ENCODE data around the gene THBD. TPM values are rescaled to one million over a fixed set of nuclear protein-coding genes. Genes with fewer than 3 reads are reported as not detected.
A peak's percentile ranks its signal among the peaks of the same experiment; 100 is the strongest.

The THBD gene
- total and polyA plus RNA-seq, 2 of the 4 experiments (the other 2 are of a cell fraction): 0.07 TPM; not detected in 1

GRCh38 chr20:23084845-23085365 lies 35.4 kb upstream of the THBD start:
- dilution Hi-C loops (cut with HindIII; ENCODE audit: low sequenced_read_pairs, unreplicated experiment): no loop called here
- Histone ChIP-seq H2AK9ac (replicated peaks; ENCODE audit: low read depth, low read length, poor library complexity) (no peak overlapping the region), H3K36me3 (ENCODE audit: control insufficient read depth, insufficient read depth, low read length) (no peaks in the 10 kb centered on the region), H2AFZ (replicated peaks; ENCODE audit: low read length, poor library complexity) (peak overlapping the region; percentile 67), H3K4ac (ENCODE audit: low read depth, low read length) (no peak overlapping the region), H2AK5ac (ENCODE audit: low read depth, low read length) (no peak overlapping the region), H3K4me1 (ENCODE audit: control insufficient read depth, insufficient read depth, low read length) (no peaks in the 10 kb centered on the region), H3K27ac (ENCODE audit: insufficient read depth, low read length) (no peak overlapping the region), H3K9me1 (ENCODE audit: insufficient read depth, low read length) (no peaks in the 10 kb centered on the region), H3K27me3 (ENCODE audit: control insufficient read depth, insufficient read depth, low read length) (peaks cover 35% of the 10 kb centered on the region), H3K79me1 (ENCODE audit: low read depth in 1 of 2, low read length in 2 of 2) (no peaks in the 10 kb centered on the region), H3K56ac (ENCODE audit: extremely low read depth, insufficient read depth, low read length) (no peak overlapping the region), H4K8ac (ENCODE audit: low read depth in 2 of 2, low read length in 2 of 2) (no peak overlapping the region), H2BK20ac (ENCODE audit: low read depth, low read length) (no peak overlapping the region), H2BK120ac (ENCODE audit: low read depth, low read length) (no peak overlapping the region), H3K18ac (ENCODE audit: low read depth, low read length) (no peak overlapping the region), H4K20me1 (ENCODE audit: insufficient read depth, low read length) (no peaks in the 10 kb centered on the region), H3K9me3 (ENCODE audit: control insufficient read depth, insufficient read depth, low read length) (no peaks in the 10 kb centered on the region), H3K4me3 (ENCODE audit: insufficient read depth, low read depth, low read length) (no peak overlapping the region), H3K4me2 (ENCODE audit: low read depth, low read length) (no peak overlapping the region), H3K23ac (ENCODE audit: low read depth, low read length) (no peak overlapping the region), H2BK15ac (ENCODE audit: low read depth, low read length) (no peak overlapping the region), H4K91ac (ENCODE audit: insufficient read depth, low read depth, low read length) (no peak overlapping the region), H3K9ac (ENCODE audit: low read depth, low read length) (no peak overlapping the region), H4K5ac (ENCODE audit: low read depth, low read length) (no peak overlapping the region), H2BK5ac (ENCODE audit: low read depth, low read length, poor library complexity, severe bottlenecking) (no peak overlapping the region), H3K14ac (replicated peaks; ENCODE audit: low read depth, low read length) (no peak overlapping the region)
- ChIA-PET CTCF (no interaction called here), POLR2A (ENCODE audit: unreplicated experiment) (no interaction called here)
- ATAC-seq (ENCODE audit: low read depth) (no peak), DNase-seq (no peak)
- whole genome bisulfite sequencing, 2 experiments (ENCODE audit: extremely low coverage in 2 of 2, insufficient read length in 1 of 2): 34% methylated on average over 4 of the region's 24 CpGs; no CpG with 5 or more reads in 1 of the 2 experiments
- TF ChIP-seq FOS (IDR thresholded peaks at IDR 0.05; ENCODE audit: low read depth, low read length): no peak
- TF ChIP-seq MAFK (IDR thresholded peaks at IDR 0.05; ENCODE audit: low read depth, low read length): no peak
- TF ChIP-seq RFX5 (IDR thresholded peaks at IDR 0.05; ENCODE audit: low read depth, low read length): no peak
- TF ChIP-seq USF2 (IDR thresholded peaks at IDR 0.05; ENCODE audit: low read depth, low read length): no peak
- no peak for TF ChIP-seq CHD1 (IDR thresholded peaks at IDR 0.05; ENCODE audit: low read depth, low read length)
- TF ChIP-seq NFE2L2 (IDR thresholded peaks at IDR 0.05; ENCODE audit: low read depth, low read length): no peak
- no peak for TF ChIP-seq CTCF (conservative IDR thresholded peaks at IDR 0.05; ENCODE audit: low read depth, low read length)
- no peak for TF ChIP-seq POLR2A (IDR thresholded peaks at IDR 0.05; ENCODE audit: low read depth, low read length)
- no peak for TF ChIP-seq MAZ (IDR thresholded peaks at IDR 0.05; ENCODE audit: borderline replicate concordance, low read depth, low read length)
- TF ChIP-seq RAD21 (IDR thresholded peaks at IDR 0.05; ENCODE audit: low read length): no peak
- intact Hi-C loops (cut with micrococcal nuclease): no loop called here
- in situ Hi-C loops (cut with MboI; ENCODE audit: low sequenced_read_pairs): loop anchor here (25.0 kb wide), 1 partner anchor 102 kb away; no protein-coding TSS in a partner anchor
- BruUV-seq (replicated peaks): no TSS peak
